HEK293T (cell line): Measurements from ENCODE around the gene LIN54.

Experiments used
- ARNT ChIP-seq: fragments of 450-650 bp; IDR thresholded peaks from 2 replicates; pipeline ENCODE4 v1.6.1; 2017; ENCODE audit warnings: mild to moderate bottlenecking
- LEF1 ChIP-seq: fragments of 450-650 bp; IDR thresholded peaks from 2 replicates; pipeline ENCODE4 v1.6.1; 2017; ENCODE audit warnings: mild to moderate bottlenecking, borderline replicate concordance
- SP1 ChIP-seq: fragments of 450-650 bp; IDR thresholded peaks from 2 replicates; pipeline ENCODE4 v1.6.1; 2017
- SUZ12 ChIP-seq: fragments of 450-650 bp; IDR thresholded peaks from 2 replicates; pipeline ENCODE4 v1.6.1; 2016; ENCODE audit warnings: mild to moderate bottlenecking
- ZNF384 ChIP-seq: fragments of 450-650 bp; IDR thresholded peaks from 2 replicates; pipeline ENCODE4 v1.6.1; 2016

DNA sequence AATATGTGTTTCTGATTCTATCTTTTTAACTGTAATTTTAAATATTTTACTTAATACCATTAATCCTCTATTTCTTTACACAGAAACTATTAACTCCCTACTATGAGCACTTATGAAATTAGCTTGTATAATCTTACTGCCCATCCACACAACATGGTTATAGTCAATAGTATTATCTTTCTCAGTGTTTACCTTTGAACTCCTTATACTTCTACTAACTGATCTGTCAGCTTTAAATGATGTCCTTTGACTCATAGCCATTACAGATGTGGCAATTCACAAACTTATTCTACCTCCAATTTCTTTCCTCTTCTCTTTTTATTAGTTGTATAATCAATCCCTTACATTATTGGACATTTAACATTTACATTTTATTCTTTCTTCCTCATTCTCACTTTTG, 125.2 kb downstream of the LIN54 start:
- no peak for TF ChIP-seq ARNT
- TF ChIP-seq SP1 = no peak
- no peak for TF ChIP-seq SUZ12
- no peak for TF ChIP-seq ZNF384
- TF ChIP-seq LEF1 = no peak
